DMS 273 (cell line): ENCODE measurements around the gene RNF207.
A peak's percentile ranks its signal among the peaks of the same experiment; 100 is the strongest.

Experiments
- DNase-seq: peaks from one replicate; lab custom pipeline; 2025; ENCODE audit not compliant: unreplicated experiment; lab: John Stamatoyannopoulos, UW

The RNF207 gene

GRCh38 chr1:6224718-6225117 lies 18.8 kb downstream of the RNF207 start:
- DNase-seq: no peak

GRCh38 chr1:6225651-6226050 lies 19.7 kb downstream of the RNF207 start:
- no peak for DNase-seq

GRCh38 chr1:6233376-6233775 lies 27.5 kb downstream of the RNF207 start:
- DNase-seq: no peak

- peak; percentile 54 for DNase-seq
These were observed 28.8 kb downstream of the RNF207 start for GRCh38 chr1:6234502-6235295.

GRCh38 chr1:6235296-6235677 lies 29.4 kb downstream of the RNF207 start:
- no peak for DNase-seq

GRCh38 chr1:6237093-6237492 lies 31.2 kb downstream of the RNF207 start:
- no peak for DNase-seq

GRCh38 chr1:6239213-6239752 lies 33.4 kb downstream of the RNF207 start:
- no peak for DNase-seq

GRCh38 chr1:6239950-6240768 lies 34.2 kb downstream of the RNF207 start:
- DNase-seq: no peak

- DNase-seq: no peak
These were observed 35.4 kb downstream of the RNF207 start for GRCh38 chr1:6241107-6241886.

- DNase-seq: peak; percentile 63
These were observed 36.2 kb downstream of the RNF207 start for GRCh38 chr1:6241887-6242740.

- no peak for DNase-seq
These were observed 37.3 kb downstream of the RNF207 start for GRCh38 chr1:6243053-6243834.

GRCh38 chr1:6243993-6244392 lies 38.1 kb downstream of the RNF207 start, which contains the start of gene HES3:
Gene HES3, plus strand, starts transcription at chr1:6244179. Its CDS starts 187 bp downstream, at chr1:6244366.
- no peak for DNase-seq

- DNase-seq: no peak
These were observed 38.6 kb downstream of the RNF207 start for GRCh38 chr1:6244401-6245049.

- DNase-seq: peak; percentile 95
These were observed 39.4 kb downstream of the RNF207 start for GRCh38 chr1:6245086-6245868.

- DNase-seq: peak; percentile 85
These were observed 40.1 kb downstream of the RNF207 start for GRCh38 chr1:6245869-6246496.

GRCh38 chr1:6246497-6247467 lies 40.9 kb downstream of the RNF207 start:
- DNase-seq: peak; percentile 93
